SU-DHL-6 (cell line): ENCODE data around the gene CRYBB1.

Experiments used
- CTCF ChIP-seq: fragments of 200-600 bp; sonication (generic); IDR thresholded peaks from one replicate; pipeline ENCODE4 v1.5.1; 2017; ENCODE audit warnings: antibody characterized with exemption, mild to moderate bottlenecking, low read length, moderate library complexity; ENCODE audit not compliant: insufficient read depth, poor library complexity, severe bottlenecking
- EZH2phosphoT487 ChIP-seq: fragments of 200-600 bp; sonication (generic), shearing (Covaris generic); conservative IDR thresholded peaks from 2 replicates; pipeline ENCODE4 v1.6.1; 2018; ENCODE audit warnings: mild to moderate bottlenecking, antibody characterized with exemption, low read length, moderate library complexity, mixed read lengths

GRCh38 chr22:26554956-26555355, 62.9 kb downstream of the CRYBB1 start:
- TF ChIP-seq CTCF (no peak), EZH2phosphoT487 (no peak)
